Limb (tissue), 2 donors: ENCODE data around the gene CYLD.
A peak's percentile ranks its signal among the peaks of the same experiment; 100 is the strongest.

Experiments
- DNase-seq, 2 donors: peaks; one replicate each; pipeline ENCODE4 v3.0.0-alpha.2; 2016; ENCODE audit errors: extremely low spot score in 2 of 2

CYLD gene

GRCh38 chr16:50815382-50815781 is 73.5 kb downstream of the CYLD start:
- DNase-seq = no peak

- no peak for DNase-seq
Observed at GRCh38 chr16:50816901-50817555, 75.1 kb downstream of the CYLD start.

GRCh38 chr16:50818380-50818779 is 76.5 kb downstream of the CYLD start:
- DNase-seq = no peak

DNA sequence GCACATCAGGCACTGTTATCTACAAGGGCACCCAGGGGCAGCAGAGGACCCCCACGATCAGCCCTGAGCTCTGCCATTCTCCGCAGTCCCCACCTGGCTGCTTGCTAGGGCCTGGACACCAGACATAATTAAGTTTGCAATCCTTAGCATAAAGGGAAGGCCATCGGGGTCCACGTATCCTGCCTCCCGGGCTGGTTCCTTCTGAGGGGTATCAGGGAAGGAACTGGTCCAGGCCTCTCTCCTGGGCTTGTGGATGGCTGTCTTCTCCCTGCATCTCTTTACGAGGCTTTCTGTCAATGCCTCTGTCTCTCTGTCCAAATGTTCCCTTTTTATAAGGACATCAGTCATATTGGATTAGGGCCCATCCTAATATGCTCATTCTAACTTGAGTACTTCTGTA is 77.8 kb downstream of the CYLD start:
- no peak for DNase-seq

DNA sequence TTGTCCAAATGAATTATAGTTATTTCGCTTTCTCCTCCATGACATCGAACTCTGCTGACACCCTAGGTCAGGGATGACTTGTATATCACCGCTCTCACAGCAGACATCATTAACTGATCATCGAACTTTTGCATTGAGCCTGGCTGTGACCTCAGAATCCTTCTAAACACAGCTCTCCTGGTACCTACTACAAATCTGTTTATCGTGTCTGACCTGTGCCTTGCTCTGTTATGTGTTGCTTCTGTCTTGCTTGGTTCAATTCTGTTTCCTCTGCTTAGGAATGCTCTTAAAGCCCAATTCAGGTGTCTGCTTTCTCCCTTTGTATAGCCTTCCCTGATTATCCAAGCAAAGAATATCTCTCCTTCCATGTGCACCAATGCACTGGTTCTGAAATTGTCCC is 78.3 kb downstream of the CYLD start:
- DNase-seq = no peak

DNA sequence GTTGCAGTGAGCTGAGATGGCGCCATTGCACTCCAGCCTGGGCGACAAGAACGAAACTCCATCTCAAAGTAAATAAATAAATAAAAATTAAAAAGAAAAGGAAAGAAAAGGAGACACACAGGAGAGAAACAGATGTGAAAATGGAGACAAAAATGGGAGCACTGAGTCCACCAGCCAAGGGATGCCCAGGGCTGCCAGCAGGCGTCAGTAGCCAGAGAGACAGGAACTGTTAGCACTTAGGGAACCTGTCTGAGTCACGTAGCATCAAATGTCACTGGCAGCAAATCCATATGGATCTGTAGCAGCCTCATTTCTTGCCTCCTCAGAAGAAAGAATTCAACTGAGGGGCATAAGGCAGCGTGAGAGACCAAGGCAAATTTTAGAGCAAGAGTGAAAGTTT is 79.7 kb downstream of the CYLD start:
- no peak for DNase-seq

- no peak for DNase-seq
Observed at GRCh38 chr16:50822671-50823070, 80.8 kb downstream of the CYLD start.

DNA sequence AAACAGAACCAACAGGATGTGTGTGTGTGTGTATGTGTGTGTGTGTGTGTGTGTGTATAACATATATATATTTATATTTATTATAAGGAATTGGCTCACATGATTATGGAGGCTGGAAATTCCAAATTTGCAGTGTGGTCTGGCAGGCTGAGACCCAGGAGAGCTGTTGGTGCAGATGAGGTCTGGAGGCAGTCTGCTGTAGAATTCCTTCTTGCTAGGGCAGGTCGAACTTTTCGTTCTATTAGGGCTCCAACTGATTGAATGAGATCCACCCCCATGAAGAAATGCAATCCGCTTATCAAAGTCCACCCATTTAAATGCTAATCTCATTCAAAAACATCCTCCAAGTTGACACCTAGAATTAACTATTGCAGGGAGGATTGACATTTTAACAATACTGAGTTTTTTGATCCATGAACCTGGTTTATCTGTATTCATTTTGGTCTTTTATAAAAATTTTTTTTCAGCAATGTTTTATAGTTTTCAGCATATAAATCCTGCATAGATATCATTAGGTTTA is 85.0 kb downstream of the CYLD start:
- DNase-seq = no peak

DNA sequence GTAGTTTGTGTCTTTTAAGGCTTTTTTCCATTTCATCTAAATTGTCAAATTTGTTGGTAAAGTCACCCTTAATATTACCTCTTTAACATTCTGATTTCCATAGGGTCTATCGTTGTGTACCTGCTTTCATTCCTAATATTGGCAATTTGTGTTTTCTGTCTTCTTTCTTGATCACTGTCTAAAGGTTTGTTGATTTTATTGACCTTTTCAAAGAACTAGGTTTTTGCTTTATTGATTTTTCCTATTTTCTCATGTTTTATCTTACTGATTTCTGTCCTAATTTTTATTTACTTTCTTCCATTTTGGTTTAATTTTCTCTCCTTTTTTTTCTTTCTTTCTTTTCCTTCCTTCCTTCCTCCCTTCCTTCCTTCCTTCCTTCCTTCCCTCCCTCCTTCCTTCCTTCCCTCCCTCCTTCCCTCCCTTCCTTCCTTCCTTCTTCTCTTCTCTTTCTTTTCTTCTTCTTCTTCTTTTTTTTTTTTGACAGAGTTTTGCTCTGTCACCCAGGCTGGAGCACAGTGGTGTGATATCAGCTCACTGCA is 86.3 kb downstream of the CYLD start:
- DNase-seq = no peak

- no peak for DNase-seq
Observed at GRCh38 chr16:50830698-50831097, 88.8 kb downstream of the CYLD start.

GRCh38 chr16:50831751-50832150 is 89.9 kb downstream of the CYLD start:
- DNase-seq = no peak

GRCh38 chr16:50833929-50834328 is 92.0 kb downstream of the CYLD start:
- DNase-seq = no peak

DNA sequence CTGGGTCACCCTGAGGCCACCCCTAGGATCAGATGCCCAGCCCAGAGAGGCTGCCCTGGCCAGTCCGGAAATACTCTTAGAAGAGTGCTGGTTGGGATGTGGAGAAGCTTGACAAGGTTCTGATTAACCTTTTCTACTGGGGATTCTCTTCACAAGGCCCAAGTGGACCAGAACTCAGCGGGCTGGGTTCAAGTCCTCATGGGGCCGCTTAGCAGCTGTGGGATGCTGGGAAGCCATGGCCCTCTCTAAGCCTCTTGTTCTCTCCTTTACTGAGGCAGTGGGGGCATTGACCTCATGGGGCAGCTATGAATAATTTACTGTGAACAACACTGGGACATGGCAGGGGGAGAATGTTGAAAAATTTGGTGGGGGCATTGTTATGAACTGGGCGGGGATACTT is 92.8 kb downstream of the CYLD start:
- DNase-seq = no peak

DNA sequence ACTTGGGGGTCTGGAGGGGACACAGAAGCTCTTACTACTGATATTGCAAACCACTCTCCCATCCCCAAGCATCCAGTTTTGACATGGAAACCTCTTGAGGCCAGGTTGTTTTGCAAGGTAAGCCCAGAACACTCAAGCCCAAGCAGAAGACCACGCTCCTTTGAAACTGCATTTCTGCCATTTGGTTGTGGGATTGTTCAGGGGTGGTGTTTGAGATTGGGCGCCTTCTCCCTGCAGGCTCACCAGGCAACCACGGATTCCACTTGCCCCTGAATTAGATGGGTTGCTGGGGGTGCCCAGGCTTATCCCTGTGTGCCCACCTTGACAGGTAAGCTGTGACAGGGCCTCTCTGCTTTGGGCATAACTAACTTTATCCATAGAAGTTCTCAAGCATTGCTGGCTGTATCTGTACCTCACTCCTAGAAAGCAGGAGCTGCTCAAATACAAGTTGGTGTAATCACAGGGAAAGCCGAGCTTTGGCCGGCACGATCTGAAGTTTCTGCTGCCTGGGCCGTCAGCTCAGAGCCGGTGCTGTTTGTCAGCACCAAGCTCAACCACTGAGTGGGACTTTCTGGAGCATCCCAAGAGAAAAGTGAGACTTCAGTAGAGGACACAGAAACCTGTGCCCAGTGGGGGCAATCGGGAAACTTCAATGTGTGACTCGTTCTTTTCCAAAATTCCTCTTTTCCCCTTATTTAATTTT is 93.6 kb downstream of the CYLD start:
- DNase-seq = no peak

- DNase-seq = peak in 1 of 2 donors; percentile 5
Observed at GRCh38 chr16:50836121-50836621, 94.3 kb downstream of the CYLD start.

GRCh38 chr16:50837324-50837723 is 95.4 kb downstream of the CYLD start:
- no peak for DNase-seq

- DNase-seq = no peak
Observed at GRCh38 chr16:50838165-50838564, 96.3 kb downstream of the CYLD start.

DNA sequence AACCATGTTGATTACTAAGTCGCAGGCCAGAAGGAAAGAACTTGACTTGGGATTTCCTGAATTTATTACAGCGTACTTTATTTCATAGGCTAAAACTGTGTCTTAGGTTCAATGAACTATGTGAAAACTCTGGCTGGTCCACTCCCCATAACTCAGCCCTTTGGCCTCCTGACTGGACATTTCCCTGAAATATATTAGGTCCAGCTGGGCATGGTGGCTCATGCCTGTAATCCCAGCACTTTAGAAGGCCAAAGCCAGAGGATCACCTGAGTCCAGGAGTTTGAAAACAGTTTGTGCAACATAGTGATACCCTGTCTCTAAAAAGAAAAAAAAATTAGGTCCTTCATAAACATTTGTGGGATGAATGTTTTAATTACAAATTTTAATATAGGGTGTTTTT is 97.0 kb downstream of the CYLD start:
- no peak for DNase-seq

- DNase-seq = no peak
Observed at GRCh38 chr16:50839356-50839755, 97.5 kb downstream of the CYLD start.

DNA sequence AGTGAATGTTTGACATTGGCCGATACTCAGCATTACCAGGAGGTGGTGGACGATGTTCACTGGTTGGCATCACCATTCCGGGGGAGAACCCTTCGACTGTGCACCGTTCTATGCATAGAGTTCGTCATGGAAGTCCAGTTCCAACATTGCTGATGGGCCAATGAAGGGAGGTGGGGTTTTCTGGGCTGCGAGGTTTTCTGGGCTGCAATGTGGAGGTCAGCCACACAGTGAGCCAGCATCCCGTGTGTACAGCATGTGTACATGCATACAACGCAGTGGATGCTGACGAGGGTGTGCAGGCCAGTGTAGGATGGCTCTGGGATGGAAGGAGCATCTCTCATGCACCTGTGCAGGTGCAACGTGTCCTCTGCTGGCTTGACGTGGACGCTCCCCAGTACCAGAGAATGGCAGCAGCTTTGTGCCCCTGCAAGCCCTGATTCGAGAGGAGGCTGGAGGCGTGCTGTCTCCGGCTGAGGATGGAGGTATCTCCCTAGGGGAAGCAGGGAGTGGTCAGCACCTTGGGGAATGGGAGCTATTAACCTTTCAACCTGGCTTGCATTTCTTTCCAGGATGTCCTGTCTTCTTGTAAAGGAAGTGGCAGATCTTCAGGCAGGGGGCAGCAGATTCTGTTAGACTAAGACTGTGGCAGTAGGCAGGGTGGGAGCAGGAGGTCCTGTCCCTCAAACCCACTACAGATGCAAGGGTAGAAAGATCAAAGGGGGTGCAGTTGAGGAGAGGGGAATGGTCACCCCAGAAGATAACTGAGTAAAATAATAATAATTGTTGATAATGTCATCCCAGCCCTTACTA is 98.2 kb downstream of the CYLD start:
- no peak for DNase-seq

- DNase-seq = no peak
Observed at GRCh38 chr16:50841081-50841886, 99.4 kb downstream of the CYLD start.
